Measurements from ENCODE around the gene CRB3.

DNA sequence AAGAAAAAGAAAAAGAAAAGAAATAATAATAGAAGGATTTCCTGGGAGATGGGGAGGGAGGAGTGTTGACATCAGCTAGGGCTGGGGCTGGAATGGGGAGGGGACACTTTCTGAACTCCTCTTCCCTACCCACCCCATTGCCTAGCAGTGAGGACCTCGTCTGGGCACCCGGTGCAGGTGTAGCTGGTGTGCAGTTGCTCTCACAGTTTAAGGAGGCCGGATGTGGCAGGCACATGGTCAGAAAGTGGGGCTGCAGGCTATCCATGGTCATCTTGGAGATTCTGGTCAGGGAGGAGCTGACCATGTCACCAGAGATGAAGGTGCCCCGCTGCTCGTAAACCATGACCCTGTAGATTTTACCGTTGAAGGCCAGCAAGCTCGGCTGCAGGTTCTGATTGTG, 46.5 kb downstream of the CRB3 start:
- TF ChIP-seq, protein P1, sequence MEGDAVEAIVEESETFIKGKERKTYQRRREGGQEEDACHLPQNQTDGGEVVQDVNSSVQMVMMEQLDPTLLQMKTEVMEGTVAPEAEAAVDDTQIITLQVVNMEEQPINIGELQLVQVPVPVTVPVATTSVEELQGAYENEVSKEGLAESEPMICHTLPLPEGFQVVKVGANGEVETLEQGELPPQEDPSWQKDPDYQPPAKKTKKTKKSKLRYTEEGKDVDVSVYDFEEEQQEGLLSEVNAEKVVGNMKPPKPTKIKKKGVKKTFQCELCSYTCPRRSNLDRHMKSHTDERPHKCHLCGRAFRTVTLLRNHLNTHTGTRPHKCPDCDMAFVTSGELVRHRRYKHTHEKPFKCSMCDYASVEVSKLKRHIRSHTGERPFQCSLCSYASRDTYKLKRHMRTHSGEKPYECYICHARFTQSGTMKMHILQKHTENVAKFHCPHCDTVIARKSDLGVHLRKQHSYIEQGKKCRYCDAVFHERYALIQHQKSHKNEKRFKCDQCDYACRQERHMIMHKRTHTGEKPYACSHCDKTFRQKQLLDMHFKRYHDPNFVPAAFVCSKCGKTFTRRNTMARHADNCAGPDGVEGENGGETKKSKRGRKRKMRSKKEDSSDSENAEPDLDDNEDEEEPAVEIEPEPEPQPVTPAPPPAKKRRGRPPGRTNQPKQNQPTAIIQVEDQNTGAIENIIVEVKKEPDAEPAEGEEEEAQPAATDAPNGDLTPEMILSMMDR (IDR thresholded peaks at IDR 0.05), result no peak
- no peak for TF ChIP-seq POLR2A (IDR thresholded peaks at IDR 0.05)
